NCI-H187 (cell line): ENCODE data around the gene PPP1R26.

Source experiments
- DNase-seq, 2 experiments: peaks; one replicate each; lab custom pipeline; 2025; lab: John Stamatoyannopoulos, UW

The PPP1R26 gene

GRCh38 chr9:135461936-135462335 is 17.6 kb upstream of the PPP1R26 start:
- DNase-seq = no peak

- DNase-seq = no peak
Measured at GRCh38 chr9:135463140-135463539, 16.4 kb upstream of the PPP1R26 start.

DNA sequence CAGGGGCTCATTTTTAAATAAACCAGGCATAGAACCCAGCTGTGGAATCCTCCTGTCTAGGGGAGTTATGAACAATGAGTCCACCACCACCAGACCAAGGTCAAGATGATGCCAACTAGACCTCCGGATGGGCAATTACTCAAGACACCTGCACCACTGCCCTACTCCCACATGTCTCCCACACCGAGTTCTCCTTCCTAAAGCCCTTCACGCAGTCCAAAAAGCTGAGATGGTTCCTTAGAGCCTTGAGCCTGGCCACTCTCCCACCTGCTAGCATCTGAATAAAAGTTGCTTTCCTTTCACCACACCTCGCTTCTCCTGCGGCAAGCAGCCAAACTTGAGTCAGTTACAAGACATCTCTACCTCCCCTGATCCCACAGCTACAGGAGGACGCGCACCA is 15.4 kb upstream of the PPP1R26 start:
- no peak for DNase-seq

DNA sequence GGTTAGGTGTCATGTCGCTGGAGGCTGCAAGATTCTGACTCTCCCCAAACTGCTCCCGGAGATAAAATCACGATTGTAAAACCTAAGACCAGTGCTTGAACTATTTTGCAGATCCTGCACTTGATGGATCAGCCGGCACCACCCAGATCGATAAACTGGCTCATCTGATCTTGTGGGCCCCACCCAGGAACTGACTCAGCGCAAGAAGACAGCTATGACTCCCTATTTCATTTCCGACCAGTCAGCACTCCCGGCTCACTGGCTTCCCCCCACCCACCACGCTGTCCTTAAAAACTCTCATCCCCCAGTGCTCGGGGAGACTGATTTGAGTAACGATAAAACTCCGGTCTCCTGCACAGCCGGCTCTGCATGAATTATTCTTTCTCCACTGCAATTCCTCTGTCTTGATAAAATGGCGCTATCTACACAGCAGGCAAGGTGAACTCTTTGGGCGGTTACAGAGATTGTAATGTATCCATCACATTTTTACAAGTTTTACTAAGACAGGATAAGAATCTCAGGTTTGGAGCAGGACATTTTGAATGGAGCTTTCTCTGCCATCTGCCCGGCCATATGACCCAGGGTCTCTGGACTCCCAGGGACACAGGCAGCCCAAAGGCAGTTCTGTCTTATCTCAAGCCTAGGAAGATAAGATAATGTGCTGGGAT is 10.6 kb upstream of the PPP1R26 start:
- no peak for DNase-seq

- no peak for DNase-seq
Measured at GRCh38 chr9:135471791-135472640, 7.6 kb upstream of the PPP1R26 start.

DNA sequence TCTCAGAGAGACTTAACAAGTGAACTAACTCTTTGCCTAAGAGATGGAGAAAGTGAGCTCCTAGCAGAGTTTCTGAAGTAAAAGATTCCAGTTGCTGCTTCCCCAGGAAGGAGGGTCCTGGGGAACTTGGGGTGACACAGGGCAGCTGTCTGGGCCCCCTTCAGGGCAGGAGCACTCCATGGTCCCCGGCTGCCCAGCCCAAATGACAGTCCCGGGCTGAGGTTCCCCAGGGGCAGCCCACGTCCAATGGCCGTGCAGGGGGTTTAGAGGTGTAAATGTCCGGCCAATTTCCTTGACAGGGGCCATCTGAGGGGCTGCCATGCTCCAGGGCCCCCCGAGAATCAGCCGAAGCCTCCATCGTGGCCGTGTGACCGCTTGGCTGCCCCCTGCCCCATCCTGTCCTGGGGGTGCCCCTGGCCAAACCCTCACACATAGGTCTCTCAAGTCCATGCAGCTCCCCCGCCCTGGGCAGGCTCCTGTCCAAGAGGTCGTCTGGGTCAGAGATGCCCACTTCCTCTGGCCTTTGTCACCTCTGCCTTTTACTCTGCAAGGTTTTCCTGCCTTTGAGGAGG is 5.5 kb upstream of the PPP1R26 start:
- DNase-seq = no peak

GRCh38 chr9:135474915-135475314 is 4.7 kb upstream of the PPP1R26 start:
- DNase-seq = no peak

GRCh38 chr9:135476561-135477355 is 2.8 kb upstream of the PPP1R26 start:
- DNase-seq = no peak

DNA sequence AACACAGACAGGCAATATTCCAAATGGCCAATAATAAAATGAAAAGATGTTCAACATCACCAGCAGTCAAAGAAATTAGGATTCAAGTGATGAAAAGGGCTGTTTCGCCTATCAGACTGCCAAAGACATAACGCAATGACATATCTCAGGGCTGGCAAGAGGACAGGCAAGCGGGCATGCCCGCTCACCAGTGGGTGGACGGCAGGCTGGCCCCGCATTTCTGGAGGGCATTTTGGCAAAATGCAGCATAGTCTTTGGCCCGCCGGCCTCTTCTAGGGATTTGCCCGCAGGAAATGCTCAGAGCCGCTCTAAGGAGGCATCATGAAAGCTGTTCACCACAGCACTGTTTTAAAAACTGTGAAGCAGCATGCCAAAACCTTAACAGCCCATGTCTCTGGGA is 1.4 kb upstream of the PPP1R26 start:
- DNase-seq = no peak

GRCh38 chr9:135478829-135479468 is 633 bp upstream of the PPP1R26 start:
- DNase-seq = no peak

GRCh38 chr9:135480071-135480939 is 723 bp downstream of the PPP1R26 start:
- DNase-seq = no peak

- DNase-seq = no peak
Measured at GRCh38 chr9:135480940-135481310, 1.3 kb downstream of the PPP1R26 start.

- no peak for DNase-seq
Measured at GRCh38 chr9:135482015-135482754, 2.6 kb downstream of the PPP1R26 start.

DNA sequence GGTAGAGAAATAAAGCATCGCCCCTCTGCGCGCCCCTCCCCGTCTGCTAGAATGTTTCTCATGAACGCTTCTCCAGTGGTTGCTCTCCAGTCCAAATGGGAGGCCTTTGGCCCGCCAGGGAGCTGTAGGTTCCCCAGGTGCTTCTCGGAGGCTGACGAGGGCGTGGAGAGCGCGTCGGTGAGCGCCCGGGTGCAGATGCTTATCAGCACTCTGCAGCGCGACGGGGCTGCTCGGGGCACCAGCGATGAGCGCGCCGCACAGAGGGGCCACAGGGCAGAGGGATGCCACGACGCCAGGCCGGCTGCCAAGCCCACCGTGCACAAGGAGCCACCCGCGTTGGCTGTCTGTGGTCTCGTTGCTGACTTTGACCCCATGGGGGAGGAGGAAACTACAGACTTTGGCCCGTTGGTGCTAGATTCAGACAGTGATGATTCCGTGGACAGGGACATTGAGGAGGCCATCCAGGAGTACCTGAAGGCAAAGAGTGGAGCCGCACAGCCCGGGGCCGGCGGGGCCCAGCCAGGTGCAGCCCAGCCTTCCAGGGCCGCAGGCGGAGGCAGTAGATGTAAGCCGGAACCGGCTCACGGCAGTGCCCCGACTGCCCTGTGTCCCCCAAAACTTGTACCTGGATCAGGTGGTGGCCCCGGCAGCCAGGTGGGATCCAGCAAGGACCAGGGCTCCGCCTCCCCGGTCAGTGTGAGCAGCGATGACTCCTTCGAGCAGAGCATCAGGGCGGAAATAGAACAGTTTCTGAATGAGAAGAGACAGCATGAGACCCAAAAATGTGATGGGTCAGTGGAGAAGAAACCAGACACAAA is 5.1 kb downstream of the PPP1R26 start:
- DNase-seq = no peak

GRCh38 chr9:135485385-135485784 is 5.8 kb downstream of the PPP1R26 start:
- DNase-seq = no peak

- DNase-seq = no peak
Measured at GRCh38 chr9:135485832-135486231, 6.2 kb downstream of the PPP1R26 start.

GRCh38 chr9:135486267-135487065 is 6.9 kb downstream of the PPP1R26 start:
- no peak for DNase-seq

DNA sequence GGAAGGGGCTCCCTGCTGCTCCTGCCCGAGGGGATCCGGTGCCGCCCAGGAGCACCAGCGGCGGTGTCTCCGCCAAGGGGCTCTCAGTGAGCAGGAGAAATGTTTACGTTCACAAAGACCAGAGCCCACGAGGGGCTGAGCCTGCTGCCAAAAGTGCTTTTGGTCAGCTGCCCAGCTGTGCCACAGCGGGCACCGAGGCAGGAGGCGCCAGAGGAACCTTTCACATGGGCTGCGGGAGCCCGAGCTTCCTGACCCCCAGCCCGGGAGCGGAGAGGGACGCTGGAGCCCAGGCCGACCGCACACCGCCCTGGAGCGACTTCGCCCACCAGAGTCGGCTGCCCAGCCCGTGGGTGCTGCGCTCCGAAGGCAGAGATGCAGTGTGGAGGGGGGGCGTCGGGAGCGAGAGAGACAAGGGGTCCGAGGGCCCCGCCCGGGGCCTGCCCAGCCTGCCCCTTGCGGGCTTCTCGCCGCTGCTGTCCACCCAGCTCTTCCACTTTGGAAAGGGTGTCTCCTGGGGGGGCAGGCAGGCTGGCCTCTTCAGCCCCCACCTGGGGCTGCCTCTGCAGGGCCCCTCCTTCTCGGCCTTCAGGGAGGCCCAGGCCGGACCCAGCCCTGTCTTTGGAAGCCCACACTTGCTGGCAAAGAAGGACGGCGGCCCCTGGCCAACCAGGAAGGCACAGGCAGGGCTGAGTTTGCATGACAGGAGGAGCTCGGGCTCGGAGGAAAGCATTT is 7.9 kb downstream of the PPP1R26 start:
- DNase-seq = no peak
